Smooth muscle cell (in vitro differentiated cells): Measurements from ENCODE around the gene RAN. TPM values are rescaled to one million over a fixed set of nuclear protein-coding genes. Genes with fewer than 3 reads are reported as not detected.

Source experiments
- DNase-seq: peaks from one replicate; lab custom pipeline; 2025; ENCODE audit not compliant: unreplicated experiment; lab: John Stamatoyannopoulos, UW
- H2AFZ ChIP-seq: fragments of 200-600 bp; sonication (generic); 2 replicates; pipeline ENCODE4 v1.6.0; 2016; ENCODE audit warnings: antibody characterized with exemption, low read depth, mild to moderate bottlenecking
- H3F3A ChIP-seq: fragments of 200-600 bp; sonication (generic); 2 replicates; pipeline ENCODE4 v1.6.0; 2017; ENCODE audit warnings: antibody characterized with exemption, low read depth
- H3K27ac ChIP-seq: fragments of 200-600 bp; sonication (generic); 2 replicates; pipeline ENCODE4 v1.5.1; 2016; ENCODE audit warnings: low read depth, mild to moderate bottlenecking
- H3K27me3 ChIP-seq: fragments of 200-600 bp; sonication (generic); 2 replicates; pipeline ENCODE4 v1.6.1; 2016; ENCODE audit warnings: low read depth, mild to moderate bottlenecking
- H3K36me3 ChIP-seq: fragments of 200-600 bp; sonication (generic); 2 replicates; pipeline ENCODE4 v1.5.1; 2016; ENCODE audit warnings: low read depth
- H3K4me1 ChIP-seq: fragments of 200-600 bp; sonication (generic); 2 replicates; pipeline ENCODE4 v1.5.1; 2016; ENCODE audit warnings: low read depth
- H3K4me2 ChIP-seq: fragments of 200-600 bp; sonication (generic); 2 replicates; pipeline ENCODE4 v1.6.0; 2016; ENCODE audit warnings: mild to moderate bottlenecking
- H3K4me3 ChIP-seq: fragments of 200-600 bp; sonication (generic); 2 replicates; pipeline ENCODE4 v1.5.1; 2016; ENCODE audit warnings: mild to moderate bottlenecking
- H3K79me2 ChIP-seq: fragments of 200-600 bp; sonication (generic); 2 replicates; pipeline ENCODE4 v1.6.0; 2016; ENCODE audit warnings: low read depth, mild to moderate bottlenecking
- H3K9ac ChIP-seq: fragments of 200-600 bp; sonication (generic); 2 replicates; pipeline ENCODE4 v1.6.0; 2016; ENCODE audit warnings: low read depth
- H3K9me3 ChIP-seq: fragments of 200-600 bp; sonication (generic); replicated peaks from 2 replicates; pipeline ENCODE4 v1.5.1; 2016; ENCODE audit warnings: low read depth
- H4K20me1 ChIP-seq: fragments of 200-600 bp; sonication (generic); 2 replicates; pipeline ENCODE4 v1.6.0; 2016; ENCODE audit warnings: low read depth
- WGBS: methylation state at CpG from one replicate; pipeline ENCODE4 v1.1.7; 2016; ENCODE audit warnings: low lambda C conversion rate; 5-methylcytosine and 5-hydroxymethylcytosine counted together
- polyA plus RNA-seq: library from polyadenylated mRNA; unstranded; fragments of >200 nt; fragmentation: Nextera tagmentation; extraction: Ambion mirVana; gene quantifications from 2 replicates; pipeline ENCODE4 v1.2.1, GENCODE V29; 2016
- total RNA-seq: library from RNA; depleted of rRNA; stranded (reverse); fragments of >200 nt; gene quantifications from 2 replicates; pipeline ENCODE4 v1.2.3, GENCODE V29; 2014
- TF ChIP-seq, protein P1 (sequence below): fragments of 200-600 bp; sonication (generic); IDR thresholded peaks from 2 replicates; pipeline ENCODE4 v1.5.1; 2017; ENCODE audit warnings: borderline replicate concordance, mild to moderate bottlenecking, antibody characterized with exemption; ENCODE audit not compliant: insufficient read depth, poor library complexity, severe bottlenecking

The RAN gene
- total and polyA plus RNA-seq, 2 experiments from 2014 or later, result 367 to 595 TPM

DNA sequence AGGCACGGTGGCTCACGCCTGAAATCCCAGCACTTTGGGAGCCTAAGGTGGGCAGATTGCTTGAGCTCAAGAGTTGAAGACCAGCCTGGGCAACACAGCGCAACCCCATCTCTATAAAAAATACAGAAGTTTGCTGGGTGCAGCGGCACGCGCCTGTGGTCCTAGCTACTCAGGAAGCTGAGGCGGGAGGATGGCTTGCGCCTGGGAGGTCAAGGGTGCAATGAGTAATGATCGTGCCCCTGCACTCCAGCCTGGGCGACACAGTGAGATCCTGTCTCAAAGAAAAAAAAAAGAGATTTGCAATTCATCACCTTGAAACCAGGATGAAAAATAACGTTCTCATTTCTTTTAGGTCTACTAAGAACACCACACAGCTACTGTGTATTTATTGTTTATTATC is 36.9 kb upstream of the RAN start:
- WGBS, result 95% methylated on average over 11 of the region's 11 CpGs
- H3K79me2 ChIP-seq, result peaks cover 80% of the 10 kb centered on the region

DNA sequence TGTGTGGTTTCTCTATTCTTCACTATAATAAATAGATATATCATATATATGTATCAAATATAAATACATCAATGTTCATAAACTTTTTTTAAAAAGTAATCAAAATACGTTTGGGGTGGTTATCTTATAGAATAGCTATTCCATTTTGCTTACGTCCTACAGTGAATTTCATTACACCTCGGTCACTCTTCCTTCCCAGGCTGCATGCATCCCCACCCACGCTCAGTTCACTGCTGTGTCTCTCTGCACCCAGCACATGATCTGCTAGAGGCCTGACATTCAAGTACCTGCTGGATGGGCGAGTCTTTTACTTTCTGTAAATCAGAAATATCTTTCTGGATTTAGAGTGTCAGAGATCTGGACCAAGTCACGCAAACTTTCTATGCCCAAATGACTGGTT is 36.4 kb upstream of the RAN start:
- no peaks in the 10 kb centered on the region for H3K36me3 ChIP-seq
- TF ChIP-seq, protein P1, sequence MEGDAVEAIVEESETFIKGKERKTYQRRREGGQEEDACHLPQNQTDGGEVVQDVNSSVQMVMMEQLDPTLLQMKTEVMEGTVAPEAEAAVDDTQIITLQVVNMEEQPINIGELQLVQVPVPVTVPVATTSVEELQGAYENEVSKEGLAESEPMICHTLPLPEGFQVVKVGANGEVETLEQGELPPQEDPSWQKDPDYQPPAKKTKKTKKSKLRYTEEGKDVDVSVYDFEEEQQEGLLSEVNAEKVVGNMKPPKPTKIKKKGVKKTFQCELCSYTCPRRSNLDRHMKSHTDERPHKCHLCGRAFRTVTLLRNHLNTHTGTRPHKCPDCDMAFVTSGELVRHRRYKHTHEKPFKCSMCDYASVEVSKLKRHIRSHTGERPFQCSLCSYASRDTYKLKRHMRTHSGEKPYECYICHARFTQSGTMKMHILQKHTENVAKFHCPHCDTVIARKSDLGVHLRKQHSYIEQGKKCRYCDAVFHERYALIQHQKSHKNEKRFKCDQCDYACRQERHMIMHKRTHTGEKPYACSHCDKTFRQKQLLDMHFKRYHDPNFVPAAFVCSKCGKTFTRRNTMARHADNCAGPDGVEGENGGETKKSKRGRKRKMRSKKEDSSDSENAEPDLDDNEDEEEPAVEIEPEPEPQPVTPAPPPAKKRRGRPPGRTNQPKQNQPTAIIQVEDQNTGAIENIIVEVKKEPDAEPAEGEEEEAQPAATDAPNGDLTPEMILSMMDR, result no peak
- no peak overlapping the region for H3K4me3 ChIP-seq
- H4K20me1 ChIP-seq, result peaks cover 77% of the 10 kb centered on the region
- no peaks in the 10 kb centered on the region for H3K27me3 ChIP-seq
- no peak overlapping the region for H3K27ac ChIP-seq
- peaks cover 8% of the 10 kb centered on the region for H3K4me1 ChIP-seq
- H3F3A ChIP-seq, result no peaks in the 10 kb centered on the region
- H3K79me2 ChIP-seq, result peaks cover 76% of the 10 kb centered on the region
- no peaks in the 10 kb centered on the region for H3K9me3 ChIP-seq
- no peak for DNase-seq
- no peak overlapping the region for H3K4me2 ChIP-seq
- no peak overlapping the region for H2AFZ ChIP-seq
- no peak overlapping the region for H3K9ac ChIP-seq
- WGBS, result 88% methylated on average over 6 of the region's 6 CpGs

More for the DNA sequence above, 36.9 kb upstream of the RAN start:
- H2AFZ ChIP-seq, result no peak overlapping the region
- peaks cover 82% of the 10 kb centered on the region for H4K20me1 ChIP-seq
- H3K36me3 ChIP-seq, result no peaks in the 10 kb centered on the region
- no peaks in the 10 kb centered on the region for H3K27me3 ChIP-seq
- H3K9ac ChIP-seq, result no peak overlapping the region
- H3K27ac ChIP-seq, result no peak overlapping the region
- no peak overlapping the region for H3K4me2 ChIP-seq
- peaks cover 8% of the 10 kb centered on the region for H3K4me1 ChIP-seq
- TF ChIP-seq, protein P1, result no peak
- H3F3A ChIP-seq, result no peaks in the 10 kb centered on the region
- H3K4me3 ChIP-seq, result no peak overlapping the region
- no peaks in the 10 kb centered on the region for H3K9me3 ChIP-seq
- no peak for DNase-seq

DNA sequence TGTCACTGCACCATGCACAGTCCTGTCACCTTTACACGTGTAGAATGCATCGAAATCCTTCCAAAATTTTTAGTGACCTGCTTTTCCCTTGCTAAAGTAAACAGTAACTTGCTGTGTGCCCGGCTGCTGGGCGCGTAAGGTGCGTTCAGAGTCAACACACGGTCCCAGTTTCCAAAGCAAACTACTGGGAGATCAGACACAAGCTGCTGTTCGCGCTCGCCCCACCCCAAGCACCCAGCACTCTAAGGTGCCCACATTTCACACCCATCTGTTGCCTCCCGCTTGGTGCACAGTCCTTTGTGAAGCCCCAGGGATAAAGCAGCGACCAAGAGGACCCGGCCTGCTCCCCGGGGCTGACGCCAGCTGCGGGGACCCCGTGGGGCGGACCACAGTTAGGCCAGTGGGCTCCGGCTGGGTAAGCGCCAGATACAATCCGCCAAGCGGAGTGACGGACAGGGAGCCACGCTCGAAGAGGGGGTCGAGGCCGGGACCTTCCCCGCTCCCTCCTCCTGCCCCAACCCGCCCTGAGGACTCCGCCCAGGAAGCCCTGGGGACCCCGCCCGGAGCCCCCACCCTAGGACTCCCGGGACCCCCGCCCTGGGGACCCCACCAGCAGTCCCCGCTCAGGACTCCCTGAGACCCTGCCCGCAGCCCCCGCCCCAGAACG is 33.4 kb upstream of the RAN start:
- no peak for DNase-seq
- Histone ChIP-seq H4K20me1 (peaks cover 48% of the 10 kb centered on the region), H3K27ac (no peak overlapping the region), H3F3A (no peaks in the 10 kb centered on the region), H3K27me3 (no peaks in the 10 kb centered on the region), H3K79me2 (peaks cover 52% of the 10 kb centered on the region), H3K4me3 (peak overlapping the region; percentile 57), H3K36me3 (no peaks in the 10 kb centered on the region), H3K4me2 (peak overlapping the region; percentile 86), H3K4me1 (peaks cover 4% of the 10 kb centered on the region), H2AFZ (peak overlapping the region; percentile 10), H3K9ac (peak overlapping the region; percentile 78), H3K9me3 (no peaks in the 10 kb centered on the region)
- TF ChIP-seq, protein P1, result no peak
- WGBS, result 6% methylated on average over 24 of the region's 38 CpGs
